ENCODE measurements around the gene DPYSL3.
"Not testable (repeated sequence)": the region's sequence is repeated elsewhere in the genome, so short reads cannot be mapped to it uniquely, and the experiment has no call there.

The DPYSL3 gene

GRCh38 chr5:147509710-147510651 is at the start of gene DPYSL3:
DPYSL3 (minus strand) TSS chr5:147510068; CDS start chr5:147509858, 210 bp downstream.
- no peak for DNase-seq

DNA sequence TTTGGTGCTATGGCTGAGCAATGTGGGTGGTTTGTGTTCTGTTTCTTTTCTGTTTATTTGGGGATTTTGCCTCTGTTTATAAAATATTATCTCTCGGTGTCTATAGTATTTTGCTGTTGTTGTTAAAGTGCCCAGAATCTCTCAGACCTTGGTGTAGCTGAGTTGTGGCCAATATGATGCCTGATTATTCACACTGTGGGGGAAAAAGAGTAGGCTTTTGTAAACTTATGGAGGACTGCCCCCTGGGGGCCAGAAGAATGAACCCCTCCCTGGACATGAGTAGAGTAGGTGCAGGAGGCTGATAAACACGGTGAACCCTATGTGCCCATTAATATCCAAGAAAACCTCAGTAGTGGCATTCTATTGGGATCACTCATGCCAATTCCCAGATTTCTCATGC is 49.0 kb upstream of the DPYSL3 start:
- no peak for DNase-seq

GRCh38 chr5:147557876-147558745 is 48.2 kb upstream of the DPYSL3 start:
- DNase-seq, result no peak

DNA sequence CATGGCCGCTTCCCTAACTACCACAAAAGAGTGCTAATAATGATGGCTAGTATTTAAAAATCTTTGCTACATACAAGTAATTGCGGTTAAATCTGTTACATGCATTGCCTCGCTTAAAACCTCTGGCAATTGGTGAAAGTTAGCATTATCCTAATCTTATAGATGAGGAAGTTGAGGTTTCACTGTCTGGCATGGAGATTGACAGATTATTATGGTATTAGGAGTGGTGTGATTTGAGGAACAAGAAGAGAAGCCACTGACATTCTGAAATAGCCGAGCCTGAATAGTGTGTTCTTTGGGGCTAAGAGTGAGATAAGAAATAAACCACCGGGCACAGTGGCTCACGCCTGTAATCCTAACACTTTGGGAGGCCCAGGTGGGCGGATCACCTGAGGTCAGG is 45.3 kb upstream of the DPYSL3 start:
- DNase-seq, result no peak

DNA sequence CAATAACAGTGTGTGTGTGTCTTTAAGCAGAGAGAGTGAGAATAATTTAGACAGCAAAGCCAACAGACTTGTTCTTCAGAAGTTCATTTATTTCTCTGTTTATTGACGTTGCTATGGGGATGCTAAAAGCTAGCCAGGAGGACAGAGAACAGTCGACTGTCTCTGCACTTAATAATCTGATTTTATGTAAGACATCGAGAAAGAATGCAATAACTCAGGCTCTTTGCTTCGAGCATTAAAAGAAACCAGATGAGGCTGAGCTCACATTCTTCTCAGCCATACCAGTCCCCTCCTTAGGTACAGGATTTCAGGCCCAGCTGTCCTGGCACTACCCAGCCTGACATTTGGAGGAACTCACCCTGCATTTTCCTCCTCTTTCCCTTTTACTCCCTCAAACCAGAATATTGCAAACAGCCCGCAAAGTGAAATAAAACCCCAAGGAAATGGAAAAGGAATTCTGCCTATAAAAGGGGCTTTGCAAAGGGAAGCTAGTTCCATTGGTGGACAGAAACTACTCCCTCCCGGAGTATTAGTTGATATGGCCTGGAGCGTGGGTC is 44.5 kb upstream of the DPYSL3 start:
- DNase-seq, result no peak

- not testable (repeated sequence) for DNase-seq
These were observed 43.9 kb upstream of the DPYSL3 start for GRCh38 chr5:147553817-147554216.

- DNase-seq, result no peak
These were observed 43.0 kb upstream of the DPYSL3 start for GRCh38 chr5:147552897-147553296.

- no peak for DNase-seq
These were observed 41.8 kb upstream of the DPYSL3 start for GRCh38 chr5:147551677-147552076.

- no peak for DNase-seq
These were observed 37.9 kb upstream of the DPYSL3 start for GRCh38 chr5:147547730-147548129.

DNA sequence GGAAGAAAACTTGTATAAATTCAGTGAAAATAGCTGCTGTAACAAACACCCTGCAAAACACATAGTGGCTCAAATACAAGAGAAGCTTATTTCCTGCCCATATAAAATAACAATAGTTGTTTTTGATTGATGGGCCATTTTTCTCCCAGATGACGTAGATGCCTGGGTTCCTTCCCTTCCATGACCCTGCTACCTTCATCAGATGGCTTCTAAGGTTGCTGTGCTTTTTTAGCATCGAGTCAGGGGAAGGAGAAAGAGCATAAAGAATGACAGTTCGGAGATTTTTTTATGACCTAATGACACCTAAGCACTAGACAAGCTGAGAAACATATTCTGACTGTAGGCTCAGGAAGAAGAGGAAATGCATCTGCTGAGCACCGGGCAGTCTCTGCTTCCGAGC is 34.7 kb upstream of the DPYSL3 start:
- no peak for DNase-seq

DNA sequence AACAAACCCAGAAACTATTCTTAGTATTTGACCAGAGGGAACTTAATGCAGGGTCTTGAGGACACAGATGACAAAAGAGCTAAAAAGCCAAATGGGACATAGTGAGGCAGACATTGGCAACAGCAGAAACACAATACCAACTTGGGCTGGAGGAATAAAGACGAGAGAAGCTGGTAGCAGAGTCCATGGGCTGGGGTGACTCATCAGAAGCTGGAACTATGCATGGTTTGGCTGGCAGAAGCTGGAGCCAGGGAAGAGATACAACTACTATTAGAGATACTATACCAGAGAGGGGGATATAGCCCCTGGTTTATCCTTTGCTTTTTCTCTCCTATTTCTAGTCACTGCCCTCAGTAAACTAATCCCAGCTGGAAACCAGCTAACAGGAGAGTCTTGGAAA is 29.2 kb upstream of the DPYSL3 start:
- DNase-seq, result no peak

DNA sequence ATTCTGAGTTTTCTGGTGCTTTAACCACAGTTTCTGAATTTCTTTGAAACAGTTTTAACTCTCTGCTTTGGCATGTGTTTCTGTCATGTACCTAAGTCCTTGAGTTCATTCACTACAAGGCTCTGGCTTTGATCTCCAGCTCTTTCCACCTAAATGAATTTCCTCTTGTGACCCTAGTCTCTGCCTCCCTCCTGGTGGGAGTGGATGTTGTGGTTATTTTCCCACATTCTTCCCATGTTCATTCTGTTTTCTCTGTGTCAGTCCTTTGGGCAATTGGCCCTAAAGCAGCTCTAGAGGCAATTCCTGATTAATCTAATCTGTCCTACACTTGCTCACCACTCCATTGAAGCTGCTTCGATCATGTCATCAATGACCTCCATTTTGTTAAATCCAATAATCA is 28.4 kb upstream of the DPYSL3 start:
- DNase-seq, result no peak

- DNase-seq, result no peak
These were observed 24.5 kb upstream of the DPYSL3 start for GRCh38 chr5:147534172-147534951.

GRCh38 chr5:147532156-147532555 is 22.3 kb upstream of the DPYSL3 start:
- DNase-seq, result no peak

GRCh38 chr5:147530530-147531389 is 20.9 kb upstream of the DPYSL3 start:
- DNase-seq, result no peak

GRCh38 chr5:147523069-147523468 is 13.2 kb upstream of the DPYSL3 start:
- DNase-seq, result no peak

DNA sequence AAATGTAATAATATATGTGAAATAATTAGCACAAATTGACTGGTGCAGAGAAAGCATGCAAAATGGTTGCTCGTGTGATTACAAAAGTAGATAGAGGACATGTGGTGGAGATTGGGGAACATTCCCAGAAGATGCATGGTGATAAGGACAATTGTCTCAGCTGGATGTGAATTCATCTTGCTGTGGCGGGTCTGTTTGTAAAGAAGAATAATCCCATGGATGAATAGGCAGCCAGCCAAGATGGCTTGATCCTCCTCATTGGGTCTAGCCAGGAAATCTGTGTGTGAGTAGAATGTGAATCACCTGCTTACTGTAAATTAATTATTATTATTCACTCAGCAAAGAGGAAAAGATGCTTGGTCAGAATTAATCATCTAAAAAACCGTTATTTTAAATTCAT is 12.6 kb upstream of the DPYSL3 start:
- no peak for DNase-seq

GRCh38 chr5:147520450-147520849 is 10.6 kb upstream of the DPYSL3 start:
- no peak for DNase-seq

- no peak for DNase-seq
These were observed 9.5 kb upstream of the DPYSL3 start for GRCh38 chr5:147519380-147519779.

- DNase-seq, result no peak
These were observed 7.5 kb upstream of the DPYSL3 start for GRCh38 chr5:147517383-147517782.

- DNase-seq, result no peak
These were observed 5.4 kb upstream of the DPYSL3 start for GRCh38 chr5:147515269-147515668.

Measured in activated gamma-delta T cell treated with Interleukin-2 at 50 U/mL for 16 hours (primary cell).